ENCODE measurements around the gene CRHR1. TPM values are rescaled to one million over a fixed set of nuclear protein-coding genes. Genes with fewer than 3 reads are reported as not detected.

Gene CRHR1
- total and polyA plus RNA-seq, 10 of the 15 experiments (the other 5 are each of a cell fraction or from before 2014, with no cell fraction given) = 0.08 TPM; not detected in 9

DNA sequence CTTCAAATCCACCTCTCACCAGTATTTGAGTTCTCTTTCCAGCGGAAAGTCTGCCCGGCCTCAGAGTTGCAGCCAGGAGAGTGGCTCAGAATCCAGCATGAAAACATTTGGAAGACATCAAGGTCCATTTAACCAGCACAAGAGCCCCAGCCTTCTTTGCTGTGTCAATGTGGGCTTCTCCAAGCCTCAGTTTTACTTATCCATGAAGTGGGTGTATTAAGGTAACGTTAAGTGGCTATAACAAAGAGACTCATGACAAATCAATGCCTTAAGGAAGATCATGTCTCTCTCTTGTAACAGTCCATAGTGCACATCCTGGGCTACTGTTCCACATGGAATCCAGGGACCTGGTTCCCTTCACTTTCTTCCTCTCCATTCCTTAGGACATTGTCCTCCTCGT lies 59.6 kb downstream of the CRHR1 start (continued):
- TF ChIP-seq TBL1XR1 (IDR thresholded peaks at IDR 0.05; ENCODE audit: low read depth, low read length) (no peak), BCLAF1 (IDR thresholded peaks at IDR 0.05) (no peak), ZNF24 (IDR thresholded peaks at IDR 0.05) (no peak), WRNIP1 (IDR thresholded peaks at IDR 0.05; ENCODE audit: borderline replicate concordance, low read depth, low read length) (no peak), IKZF2 (IDR thresholded peaks at IDR 0.05) (no peak), BCL3 (IDR thresholded peaks at IDR 0.05; ENCODE audit: borderline replicate concordance, insufficient read depth, low read depth, low read length, poor library complexity, severe bottlenecking) (no peak), SUPT20H (IDR thresholded peaks at IDR 0.05; ENCODE audit: borderline replicate concordance, control insufficient read depth, low read depth, low read length) (no peak)
- TF ChIP-seq, protein P1, sequence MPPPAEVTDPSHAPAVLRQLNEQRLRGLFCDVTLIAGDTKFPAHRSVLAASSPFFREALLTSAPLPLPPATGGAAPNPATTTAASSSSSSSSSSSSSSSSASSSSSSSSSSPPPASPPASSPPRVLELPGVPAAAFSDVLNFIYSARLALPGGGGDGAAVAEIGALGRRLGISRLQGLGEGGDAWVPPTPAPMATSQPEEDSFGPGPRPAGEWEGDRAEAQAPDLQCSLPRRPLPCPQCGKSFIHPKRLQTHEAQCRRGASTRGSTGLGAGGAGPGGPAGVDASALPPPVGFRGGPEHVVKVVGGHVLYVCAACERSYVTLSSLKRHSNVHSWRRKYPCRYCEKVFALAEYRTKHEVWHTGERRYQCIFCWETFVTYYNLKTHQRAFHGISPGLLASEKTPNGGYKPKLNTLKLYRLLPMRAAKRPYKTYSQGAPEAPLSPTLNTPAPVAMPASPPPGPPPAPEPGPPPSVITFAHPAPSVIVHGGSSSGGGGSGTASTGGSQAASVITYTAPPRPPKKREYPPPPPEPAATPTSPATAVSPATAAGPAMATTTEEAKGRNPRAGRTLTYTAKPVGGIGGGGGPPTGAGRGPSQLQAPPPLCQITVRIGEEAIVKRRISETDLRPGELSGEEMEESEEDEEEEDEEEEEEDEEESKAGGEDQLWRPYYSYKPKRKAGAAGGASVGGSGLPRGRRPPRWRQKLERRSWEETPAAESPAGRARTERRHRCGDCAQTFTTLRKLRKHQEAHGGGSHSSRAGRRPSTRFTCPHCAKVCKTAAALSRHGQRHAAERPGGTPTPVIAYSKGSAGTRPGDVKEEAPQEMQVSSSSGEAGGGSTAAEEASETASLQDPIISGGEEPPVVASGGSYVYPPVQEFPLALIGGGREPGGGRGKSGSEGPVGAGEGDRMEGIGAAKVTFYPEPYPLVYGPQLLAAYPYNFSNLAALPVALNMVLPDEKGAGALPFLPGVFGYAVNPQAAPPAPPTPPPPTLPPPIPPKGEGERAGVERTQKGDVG (CRISPR knock-in tag; IDR thresholded peaks at IDR 0.05) = no peak

Measured in GM12878 (cell line).